HG03108 (cell line): ENCODE results near the gene C1orf56.
"Not testable (repeated sequence)": the region's sequence is repeated elsewhere in the genome, so short reads cannot be mapped to it uniquely, and the experiment has no call there.

Experiments
- ATAC-seq: cut with Tn5 transposase; IDR thresholded peaks from one replicate; pipeline ENCODE4 v1.9.1; 2021; ENCODE audit warnings: moderate library complexity; ENCODE audit not compliant: unreplicated experiment

The C1orf56 gene

DNA sequence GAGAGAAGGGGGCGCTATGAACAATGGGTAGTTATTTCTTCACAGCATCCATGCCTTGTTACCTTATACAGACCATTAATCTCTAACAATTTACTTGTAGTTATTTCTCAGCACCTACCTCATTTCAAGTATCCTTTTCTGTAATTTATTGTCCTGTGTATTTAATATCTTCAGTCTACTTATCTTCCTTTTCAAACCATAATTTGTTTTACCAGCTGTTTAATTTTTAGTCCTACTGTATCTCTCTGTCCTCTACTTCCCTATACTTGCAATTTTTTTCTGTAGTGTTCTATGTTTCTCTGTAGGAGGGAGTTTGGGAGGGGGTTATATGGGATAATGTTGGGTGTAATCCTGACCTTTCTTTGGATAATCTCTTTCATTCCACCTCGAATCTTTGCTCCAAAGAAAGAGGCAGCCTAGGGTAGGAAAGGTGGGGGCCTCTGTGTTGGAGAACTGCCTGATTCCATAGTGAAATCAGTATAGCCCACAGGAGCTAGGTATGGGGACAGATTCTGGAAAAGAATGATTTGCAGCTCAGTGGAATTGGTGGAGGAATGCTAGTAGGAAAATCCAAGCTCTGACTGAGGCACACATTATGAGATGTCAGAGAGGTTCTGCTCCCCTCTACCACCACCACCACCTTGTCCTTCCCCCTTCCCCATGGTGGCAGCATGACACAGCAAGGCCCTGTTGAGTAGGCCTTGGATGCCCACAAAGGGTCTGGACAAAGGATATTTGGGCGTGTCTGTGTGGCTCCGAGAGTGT is 13.3 kb downstream of the C1orf56 start:
- no peak for ATAC-seq

DNA sequence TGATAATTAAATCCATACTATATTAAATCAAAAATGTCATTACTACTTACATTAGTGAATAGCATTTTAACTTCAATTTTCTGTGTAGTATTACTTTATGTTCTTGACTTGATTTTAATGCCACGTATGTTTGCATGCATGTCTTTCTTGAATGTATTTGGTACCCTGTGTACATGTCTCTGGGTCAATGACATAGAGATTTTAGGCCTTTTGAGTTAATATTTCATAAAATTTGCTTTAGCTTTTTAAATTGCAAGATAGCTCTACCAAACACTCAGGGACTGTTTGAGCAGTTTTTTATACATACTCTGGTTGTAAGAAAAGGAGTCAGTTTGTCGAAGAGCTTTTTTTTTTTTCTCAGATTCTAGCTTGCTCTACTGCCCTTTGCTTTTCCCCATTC is 14.2 kb downstream of the C1orf56 start:
- no peak for ATAC-seq

DNA sequence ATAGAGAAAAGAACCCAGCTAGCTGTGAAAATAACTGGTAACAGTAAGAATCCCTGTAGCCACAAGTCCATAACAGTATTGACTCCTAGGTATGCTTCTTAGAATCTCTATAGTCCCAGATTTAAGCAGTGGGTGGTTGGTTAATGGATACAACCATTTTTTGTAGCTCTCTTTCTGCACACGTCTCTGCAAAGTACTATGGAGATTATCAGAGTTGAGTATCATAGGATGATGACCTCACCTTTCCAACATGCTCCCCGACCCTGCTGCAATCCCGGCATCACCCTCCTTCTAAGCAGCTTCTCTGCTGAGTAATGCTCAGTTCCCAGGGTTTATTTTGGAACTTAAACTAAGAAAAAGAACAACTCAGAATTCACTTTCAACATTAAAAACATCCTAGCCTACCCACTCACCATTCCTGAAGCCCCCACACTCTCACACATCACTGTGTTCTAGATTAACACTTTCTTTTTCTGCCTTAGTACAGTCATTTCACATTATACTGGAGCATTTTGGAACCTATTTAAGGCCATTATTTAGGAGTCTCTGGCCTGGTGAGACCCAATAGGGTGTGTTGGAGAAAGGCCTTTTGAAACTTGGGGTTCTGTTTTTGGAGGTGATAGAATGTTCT is 15.3 kb downstream of the C1orf56 start:
- ATAC-seq, result no peak

DNA sequence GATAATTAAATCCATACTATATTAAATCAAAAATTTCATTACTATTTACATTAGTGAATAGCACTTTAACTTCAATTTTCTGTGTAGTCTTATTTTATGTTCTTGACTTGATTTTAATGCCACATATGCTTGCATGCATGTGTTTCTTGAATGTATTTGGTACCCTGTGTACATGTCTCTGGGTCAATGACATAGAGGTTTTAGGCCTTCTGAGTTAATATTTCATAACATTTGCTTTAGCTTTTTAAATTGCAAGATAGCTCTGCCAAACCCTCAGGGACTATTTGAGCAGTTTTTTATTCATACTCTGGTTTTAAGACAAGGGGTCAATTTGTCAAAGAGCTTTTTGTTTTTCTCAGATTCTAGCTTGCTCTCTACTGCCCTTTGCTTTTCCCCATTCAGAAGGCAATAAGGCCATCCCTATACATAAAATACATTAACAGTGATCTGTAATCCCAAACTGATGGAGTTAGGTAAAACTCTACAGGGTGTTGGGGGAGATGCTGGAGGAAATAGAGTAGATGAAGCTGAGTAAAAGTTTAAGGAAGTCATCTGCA is 17.6 kb downstream of the C1orf56 start:
- no peak for ATAC-seq

DNA sequence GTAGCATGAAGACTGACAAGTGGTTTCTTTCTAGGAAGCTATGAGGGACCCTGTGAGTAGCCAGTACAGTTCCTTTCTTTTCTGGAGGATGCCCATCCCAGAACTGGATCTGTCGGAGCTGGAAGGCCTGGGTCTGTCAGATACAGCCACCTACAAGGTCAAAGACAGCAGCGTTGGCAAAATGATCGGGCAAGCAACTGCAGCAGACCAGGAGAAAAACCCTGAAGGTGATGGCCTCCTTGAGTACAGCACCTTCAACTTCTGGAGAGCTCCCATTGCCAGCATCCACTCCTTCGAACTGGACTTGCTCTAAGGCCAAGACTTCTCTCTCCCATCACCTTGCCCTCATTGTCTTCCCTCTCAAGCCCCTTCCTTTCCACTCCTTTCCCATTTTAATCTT is 19.6 kb downstream of the C1orf56 start:
- ATAC-seq, result no peak

DNA sequence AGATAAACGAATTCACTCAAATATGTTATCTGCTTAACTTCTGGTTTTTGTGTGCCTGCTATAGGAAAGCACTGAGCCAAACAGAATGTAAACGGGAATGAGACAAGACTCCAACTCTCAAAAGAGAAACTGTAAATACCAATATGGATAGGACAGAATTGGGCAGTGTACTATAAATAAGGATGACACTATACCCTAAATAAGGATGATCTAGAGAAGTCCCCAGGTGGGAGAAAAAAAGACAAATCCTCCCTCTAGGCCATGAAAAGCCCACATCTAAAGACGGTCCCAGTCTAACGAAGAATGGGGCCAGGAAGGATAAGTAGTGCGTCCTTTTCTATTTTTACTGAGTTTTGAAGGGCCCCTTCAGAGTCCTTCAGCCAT is 21.5 kb downstream of the C1orf56 start:
- no peak for ATAC-seq

DNA sequence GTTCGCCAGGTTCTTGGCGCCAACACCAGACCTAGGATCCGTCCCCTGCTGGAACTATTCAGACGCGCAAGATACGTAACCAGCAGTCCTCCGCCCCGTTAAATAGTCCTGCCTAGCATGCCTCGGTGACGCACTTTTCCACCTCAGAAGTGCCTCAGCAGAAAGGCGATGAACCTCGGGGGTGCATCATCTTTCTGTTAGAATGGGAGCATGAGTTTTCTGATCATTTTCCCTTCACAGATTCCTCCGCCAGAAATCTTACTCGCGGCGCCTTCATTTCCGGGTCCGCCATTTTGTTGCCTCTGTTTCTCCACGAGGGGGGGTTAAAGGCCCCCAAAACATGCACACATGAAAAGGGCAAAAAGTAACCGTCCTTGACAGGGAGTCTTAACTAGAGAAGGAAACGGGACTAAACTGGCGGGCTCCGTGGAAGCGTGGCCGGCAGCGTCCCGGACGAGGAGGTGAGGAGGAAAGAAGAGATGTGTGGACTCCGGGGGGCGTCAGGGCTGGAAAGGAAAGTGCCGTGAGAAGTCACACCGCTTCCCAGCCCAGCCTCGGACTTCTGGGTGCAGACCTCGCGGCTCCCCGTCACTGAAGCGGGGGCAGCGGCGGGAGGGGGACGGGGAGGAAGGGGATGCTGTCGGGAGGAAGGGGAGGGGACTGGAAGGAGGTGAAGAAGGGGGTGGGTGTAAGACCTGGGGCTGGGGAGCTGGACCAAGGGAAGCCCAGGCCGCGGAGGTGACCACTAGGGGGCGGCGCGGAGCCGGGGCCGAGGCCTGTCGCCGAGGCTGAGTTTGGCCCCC is 23.1 kb downstream of the C1orf56 start, which contains the start of gene GABPB2:
Gene GABPB2 (plus strand): TSS at position 288 of the 803 bp plus-strand sequence. CDS start 17,429 bp downstream, outside the sequence.
- peak; percentile 74 for ATAC-seq

DNA sequence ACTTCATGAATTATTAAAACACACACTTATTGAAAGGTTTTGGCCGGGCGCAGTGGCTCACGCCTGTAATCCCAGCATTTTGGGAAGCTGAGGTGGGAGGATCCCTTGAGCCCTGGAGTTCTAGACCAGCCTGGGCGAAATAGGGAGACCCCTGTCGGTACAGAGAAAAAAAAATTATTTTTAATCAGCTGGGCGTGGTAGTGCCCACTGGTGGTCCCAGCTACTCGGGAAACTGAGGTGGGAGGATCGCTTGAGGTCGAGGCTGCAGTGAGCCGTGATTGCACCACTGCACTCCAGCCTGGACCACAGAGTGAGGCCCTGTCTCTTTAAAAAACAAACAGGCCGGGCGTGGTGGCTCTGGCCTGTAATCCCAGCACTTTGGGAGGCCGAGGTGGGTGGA is 24.7 kb downstream of the C1orf56 start:
- ATAC-seq, result no peak

DNA sequence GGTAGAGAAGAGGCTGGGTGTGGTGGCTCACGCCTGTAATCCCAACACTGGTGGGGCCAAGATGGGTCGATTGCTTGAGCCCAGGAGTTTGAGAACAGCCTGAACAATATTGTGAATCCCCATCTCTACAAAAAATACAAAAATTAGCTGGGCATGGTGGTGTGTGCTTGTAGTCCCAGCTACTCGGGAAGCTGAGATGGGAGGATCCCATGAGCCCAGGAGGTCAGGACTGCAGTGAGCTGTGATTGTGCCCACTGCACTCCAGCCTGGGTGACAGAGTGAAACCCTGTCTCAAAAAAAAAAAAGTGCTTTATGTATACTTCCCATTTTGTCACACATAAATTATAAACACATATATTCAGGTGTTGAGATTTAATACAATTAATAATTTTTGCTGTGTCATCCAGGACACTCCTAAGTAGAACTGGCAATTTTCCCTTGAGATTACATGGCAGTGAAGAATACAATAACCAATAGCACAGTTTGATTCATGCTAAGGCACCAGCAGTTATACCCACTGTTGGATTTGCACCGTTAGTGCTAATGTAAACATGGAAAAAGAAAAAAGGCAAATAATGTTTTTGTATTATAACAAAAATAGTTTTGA is 38.5 kb downstream of the C1orf56 start:
- no peak for ATAC-seq

DNA sequence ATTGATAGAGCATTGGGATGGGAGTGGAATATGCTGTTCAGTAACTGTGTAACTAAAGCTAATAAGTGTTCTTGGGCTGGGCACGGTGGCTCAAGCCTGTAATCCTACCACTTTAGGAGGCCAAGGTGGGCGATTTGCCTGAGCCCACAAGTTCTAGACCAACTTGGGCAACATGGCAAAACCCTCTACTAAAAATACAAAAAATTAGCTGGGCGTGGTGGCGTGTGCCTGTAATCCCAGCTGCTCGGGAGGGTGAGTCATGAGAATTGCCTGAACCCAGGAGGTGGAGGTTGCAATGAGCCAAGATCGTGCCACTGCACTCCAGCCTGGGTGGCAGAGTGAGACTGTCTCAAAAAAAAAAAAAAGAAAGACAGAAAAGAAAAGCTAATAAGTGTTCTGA is 49.9 kb downstream of the C1orf56 start:
- ATAC-seq, result not testable (repeated sequence)

DNA sequence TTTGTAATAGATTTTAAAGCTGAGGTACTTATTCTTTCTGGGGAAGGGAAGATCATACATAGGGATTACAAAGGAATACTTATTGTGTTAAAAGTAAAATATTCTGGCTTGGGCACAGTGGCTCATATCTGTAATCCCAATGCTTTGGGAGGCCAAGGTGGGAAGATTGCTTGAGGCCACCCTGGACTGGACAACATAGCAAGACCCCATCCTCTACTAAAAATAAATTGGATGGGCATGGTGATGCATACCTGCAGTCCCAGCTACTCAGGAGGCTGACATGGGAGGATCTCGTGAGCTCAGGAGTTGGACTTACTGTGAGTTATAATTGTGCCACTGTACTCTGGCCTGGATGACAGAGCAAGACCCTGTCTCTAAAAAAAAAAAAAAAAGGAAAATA is 50.6 kb downstream of the C1orf56 start:
- ATAC-seq, result no peak
